GM19099 (cell line): ENCODE results near the gene FLOT2.

Experiments
- POLR2A ChIP-seq: IDR thresholded peaks from 3 replicates; pipeline ENCODE4 v1.6.1; 2011; ENCODE audit warnings: low read depth; ENCODE audit not compliant: insufficient read length; ENCODE audit errors: extremely low read depth

Gene FLOT2

GRCh38 chr17:28864991-28865849, 32.3 kb downstream of the FLOT2 start:
- TF ChIP-seq POLR2A: no peak

GRCh38 chr17:28863953-28864352, 33.6 kb downstream of the FLOT2 start:
- TF ChIP-seq POLR2A: no peak

GRCh38 chr17:28862561-28862960, 35.0 kb downstream of the FLOT2 start:
- TF ChIP-seq POLR2A: no peak

- TF ChIP-seq POLR2A: no peak
Measured at GRCh38 chr17:28861393-28862203, 35.9 kb downstream of the FLOT2 start.

- no peak for TF ChIP-seq POLR2A
Measured at GRCh38 chr17:28860363-28860808, 37.1 kb downstream of the FLOT2 start.

GRCh38 chr17:28858801-28859355, 38.7 kb downstream of the FLOT2 start:
- no peak for TF ChIP-seq POLR2A

- no peak for TF ChIP-seq POLR2A
Measured at GRCh38 chr17:28857905-28858800, 39.4 kb downstream of the FLOT2 start.

- no peak for TF ChIP-seq POLR2A
Measured at GRCh38 chr17:28856028-28856574, 41.4 kb downstream of the FLOT2 start.

GRCh38 chr17:28855336-28855679, 42.2 kb downstream of the FLOT2 start:
- TF ChIP-seq POLR2A: no peak

GRCh38 chr17:28854457-28855335, 42.8 kb downstream of the FLOT2 start, which contains the start of gene ERAL1:
ERAL1 (plus strand) TSS chr17:28855016; CDS start chr17:28855035, 19 bp downstream.
- TF ChIP-seq POLR2A: peak; percentile 86

- no peak for TF ChIP-seq POLR2A
Measured at GRCh38 chr17:28853295-28853694, 44.2 kb downstream of the FLOT2 start.

GRCh38 chr17:28849281-28849680, 48.3 kb downstream of the FLOT2 start:
- no peak for TF ChIP-seq POLR2A

- TF ChIP-seq POLR2A: no peak
Measured at GRCh38 chr17:28846231-28846630, 51.3 kb downstream of the FLOT2 start.
